Heart left ventricle (tissue), 16 donors: ENCODE results near the gene FAAP20. TPM values are rescaled to one million over a fixed set of nuclear protein-coding genes. Genes with fewer than 3 reads are reported as not detected.

Experiments used
- ATAC-seq, 4 donors: fragments of 200-7000 bp; cut with Tn5 transposase; one replicate each; pipeline ENCODE4 v1.9.1; 2020 to 2022; ENCODE audit warnings: moderate library complexity in 4 of 4, mild to moderate bottlenecking in 3 of 4, moderate number of reproducible peaks in 1 of 4
- DNase-seq, 5 donors: peaks; one replicate each; pipeline ENCODE4 v3.0.0-alpha.2; 2020
- H3K27ac ChIP-seq, 12 donors: fragments of 200-600 bp; sonication (generic) in 4 of 12; one replicate each; pipeline versions ENCODE4 v1.5.0 to v1.8.0; 2016 to 2022; ENCODE audit warnings: mild to moderate bottlenecking in 2 of 12
- H3K27me3 ChIP-seq, 9 donors: fragments of 200-600 bp; sonication (generic) in 2 of 9; one replicate each; pipeline versions ENCODE4 v1.5.1 to v1.8.0; 2016 to 2022; ENCODE audit warnings: mild to moderate bottlenecking in 3 of 9
- H3K36me3 ChIP-seq, 9 donors: fragments of 200-600 bp; sonication (generic) in 2 of 9; one replicate each; pipeline versions ENCODE4 v1.5.0 to v1.8.0; 2018 to 2022; ENCODE audit warnings: mild to moderate bottlenecking in 2 of 9
- H3K4me1 ChIP-seq, 12 donors: fragments of 200-600 bp; sonication (generic) in 4 of 12; one replicate each; pipeline versions ENCODE4 v1.5.0 to v1.8.0; 2016 to 2022; ENCODE audit warnings: mild to moderate bottlenecking in 3 of 12
- H3K4me3 ChIP-seq, 12 donors: fragments of 200-600 bp; sonication (generic) in 4 of 12; one replicate each; pipeline versions ENCODE4 v1.5.0 to v1.8.0; 2017 to 2022; ENCODE audit warnings: mild to moderate bottlenecking in 9 of 12, moderate library complexity in 4 of 12
- H3K9me3 ChIP-seq, 12 donors: fragments of 200-600 bp; sonication (generic) in 4 of 12; one replicate each; pipeline versions ENCODE4 v1.5.0 to v1.8.0; 2016 to 2022; ENCODE audit warnings: mild to moderate bottlenecking in 1 of 12
- POLR2A ChIP-seq, 2 donors: fragments of 450-650 bp; IDR thresholded peaks; one replicate each; pipeline ENCODE4 v1.6.1; 2017; ENCODE audit warnings: antibody characterized with exemption in 2 of 2, mild to moderate bottlenecking in 2 of 2, moderate library complexity in 2 of 2
- WGBS, 4 donors: extraction: QIAGEN DNeasy Blood & Tissue Kit in 2 of 4; methylation state at CpG; one replicate each; pipeline versions ENCODE4 v1.1.5 to v1.1.7; 2013 to 2018; 5-methylcytosine and 5-hydroxymethylcytosine counted together
- intact Hi-C, 10 donors: fragments of 100-400 bp; cut with DNase I; formaldehyde crosslinking; loops; one replicate each; pipeline versions ENCODE4 v1.11.1 to v1.14.2; 2022
- polyA plus RNA-seq, 2 donors: library from polyadenylated mRNA; stranded (reverse); fragments of 200-250 nt; gene quantifications; one replicate each; pipeline ENCODE4 v1.2.3, GENCODE V29; 2013
- total RNA-seq, 9 donors: library from RNA; depleted of rRNA in 2 of 9; stranded (reverse); fragments of >200 nt in 2 of 9; fragmentation: NEBNext Ultra II Directional in 3 of 9; extraction: Animal tissue kit (Norgen Biotek cat#: 25700) in 3 of 9; gene quantifications; one replicate each; pipeline versions ENCODE4 v1.1.0 to v1.2.4, GENCODE V29; 2016 to 2023
- TF ChIP-seq, protein P1 (sequence below), 12 donors: fragments of 200-600 bp; sonication (generic) in 4 of 12; IDR thresholded peaks; one replicate each; pipeline versions ENCODE4 v1.5.0 to v1.8.0; 2018 to 2022; ENCODE audit warnings: antibody characterized with exemption in 12 of 12, mild to moderate bottlenecking in 5 of 12
- donor health status: ischemic (EF 13 %, LVEDD 7.1; RV severe dilation, severe dysfunction).
- donor health status: healthy with polysubstance abuse.
- donor health status: DM: no; HTN: yes; CAD: no.
- donor health status: DM: no; HTN: no; CAD: no.
- donor health status: ischemic (EF 25% LVEDD 6.9; RV normal size, moderate dysfunction).
- donor health status: ischemic (EF 25% LVEDD 5.7; RV mildly dilated, moderate dysfunction).
- donor health status: healthy.
- donor health status: DM: yes; HTN: yes; CAD: no.
- donor health status: ischemic (EF 35%, LVEDD 5.7; RV mildly dilated, moderate dysfunction).
- donor health status: nonischemic (EF 11% LVEDD 7.7; RV severe dilation, severe dysfunction).
- donor health status: DM: yes; HTN: yes; CAD: no.
- donor health status: PGD.
- donor health status: ischemic (EF 29% LVEDD 5.4; RV normal size, mild dysfunction).
- donor health status: nonischemic (EF 23%, LVEDD 6.1; RV moderate dilation, normal function).

FAAP20 gene
- total and polyA plus RNA-seq, 11 donors: 20.9 to 61.3 (median 36.6) TPM

- ATAC-seq (no peak), DNase-seq (no peak)
- Histone ChIP-seq H3K9me3 (no peaks in the 10 kb centered on the region), H3K36me3 (no peaks in the 10 kb centered on the region), H3K27me3 (no peaks in the 10 kb centered on the region), H3K27ac (no peak overlapping the region), H3K4me3 (no peak overlapping the region), H3K4me1 (no peaks in the 10 kb centered on the region)
- WGBS, 4 donors: 81 to 89% (median 84%) methylated on average over 11 to 14 of the region's 14 CpGs
- intact Hi-C loops: no loop called here
- TF ChIP-seq POLR2A (IDR thresholded peaks at IDR 0.05): no peak
- TF ChIP-seq, protein P1, sequence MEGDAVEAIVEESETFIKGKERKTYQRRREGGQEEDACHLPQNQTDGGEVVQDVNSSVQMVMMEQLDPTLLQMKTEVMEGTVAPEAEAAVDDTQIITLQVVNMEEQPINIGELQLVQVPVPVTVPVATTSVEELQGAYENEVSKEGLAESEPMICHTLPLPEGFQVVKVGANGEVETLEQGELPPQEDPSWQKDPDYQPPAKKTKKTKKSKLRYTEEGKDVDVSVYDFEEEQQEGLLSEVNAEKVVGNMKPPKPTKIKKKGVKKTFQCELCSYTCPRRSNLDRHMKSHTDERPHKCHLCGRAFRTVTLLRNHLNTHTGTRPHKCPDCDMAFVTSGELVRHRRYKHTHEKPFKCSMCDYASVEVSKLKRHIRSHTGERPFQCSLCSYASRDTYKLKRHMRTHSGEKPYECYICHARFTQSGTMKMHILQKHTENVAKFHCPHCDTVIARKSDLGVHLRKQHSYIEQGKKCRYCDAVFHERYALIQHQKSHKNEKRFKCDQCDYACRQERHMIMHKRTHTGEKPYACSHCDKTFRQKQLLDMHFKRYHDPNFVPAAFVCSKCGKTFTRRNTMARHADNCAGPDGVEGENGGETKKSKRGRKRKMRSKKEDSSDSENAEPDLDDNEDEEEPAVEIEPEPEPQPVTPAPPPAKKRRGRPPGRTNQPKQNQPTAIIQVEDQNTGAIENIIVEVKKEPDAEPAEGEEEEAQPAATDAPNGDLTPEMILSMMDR (IDR thresholded peaks at IDR 0.05): no peak
These were observed 28.3 kb downstream of the FAAP20 start for GRCh38 chr1:2166254-2166653.

GRCh38 chr1:2165646-2166045 is 28.9 kb downstream of the FAAP20 start:
- TF ChIP-seq POLR2A (IDR thresholded peaks at IDR 0.05): no peak
- no peaks in the 10 kb centered on the region for H3K4me1 ChIP-seq
- no peak overlapping the region for H3K4me3 ChIP-seq
- H3K9me3 ChIP-seq: no peaks in the 10 kb centered on the region
- WGBS, 4 donors: 86% methylated on average over 18 to 19 of the region's 19 CpGs
- no peaks in the 10 kb centered on the region for H3K27me3 ChIP-seq
- intact Hi-C loops: no loop called here
- DNase-seq (no peak), ATAC-seq (no peak)
- no peak overlapping the region for H3K27ac ChIP-seq
- no peaks in the 10 kb centered on the region for H3K36me3 ChIP-seq

- Histone ChIP-seq H3K27me3 (no peaks in the 10 kb centered on the region), H3K36me3 (no peaks in the 10 kb centered on the region), H3K9me3 (no peaks in the 10 kb centered on the region), H3K4me1 (peaks cover 0 to 4% (median 0%) of the 10 kb centered on the region in 12 donors), H3K27ac (no peak overlapping the region), H3K4me3 (no peak overlapping the region)
- intact Hi-C loops: no loop called here
- no peak for DNase-seq
- WGBS, 4 donors: 72 to 81% (median 77%) methylated on average over 5 to 7 of the region's 7 CpGs
- TF ChIP-seq, protein P1 (IDR thresholded peaks at IDR 0.05): peak in 2 of 12 donors; percentile 11 to 32
- TF ChIP-seq POLR2A (IDR thresholded peaks at IDR 0.05): no peak
- peak in 2 of 4 donors; percentile 18 to 47 for ATAC-seq
These were observed 31.4 kb downstream of the FAAP20 start for GRCh38 chr1:2163205-2163604.

DNA sequence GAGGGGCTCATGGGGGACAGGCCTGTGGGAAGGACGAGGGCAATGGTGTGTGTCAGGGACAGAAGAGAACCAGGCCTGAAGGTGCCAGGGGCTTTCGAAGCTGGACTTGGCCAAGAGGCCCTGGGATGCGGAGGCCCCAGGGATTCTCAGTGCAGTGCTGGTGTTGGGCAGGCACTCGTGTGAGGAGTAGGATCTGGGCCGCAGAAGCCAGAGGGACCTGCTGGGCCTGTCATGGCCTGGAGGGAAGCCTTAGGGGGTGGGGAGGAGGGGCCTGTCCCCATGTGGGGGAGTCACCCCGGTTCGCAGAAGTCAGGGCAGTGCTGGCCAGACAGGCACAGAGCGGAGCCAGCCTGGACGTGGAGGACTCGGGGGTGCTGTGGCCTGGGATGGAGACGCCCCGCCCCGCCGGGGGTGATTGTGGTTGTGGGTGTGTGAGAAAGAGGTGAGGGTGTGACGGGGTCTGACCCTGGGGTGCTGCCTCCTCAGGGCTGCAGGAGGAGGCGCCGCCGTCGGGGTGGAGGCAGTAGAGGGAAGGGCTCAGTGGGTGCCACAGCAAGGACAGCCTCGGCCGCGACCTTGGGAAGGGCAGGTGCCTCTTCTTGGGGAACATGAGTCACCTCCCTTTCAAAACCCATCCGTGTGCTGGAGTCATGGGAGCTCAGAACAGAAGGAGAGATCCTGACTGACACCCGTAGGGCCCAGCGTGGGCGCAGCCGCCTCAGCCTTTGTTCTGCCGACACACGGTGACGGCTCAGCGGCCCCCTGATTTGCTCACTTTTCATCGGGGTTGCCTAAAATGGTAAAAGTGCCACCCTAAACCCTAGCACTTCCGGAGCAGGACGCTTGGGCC is 33.9 kb downstream of the FAAP20 start:
- H3K27ac ChIP-seq: no peak overlapping the region
- H3K4me3 ChIP-seq: no peak overlapping the region
- H3K36me3 ChIP-seq: no peaks in the 10 kb centered on the region
- H3K9me3 ChIP-seq: no peaks in the 10 kb centered on the region
- DNase-seq: no peak
- intact Hi-C loops: no loop called here
- 88 to 93% (median 92%) methylated on average over 30 to 34 of the region's 34 CpGs for WGBS, 4 donors
- H3K4me1 ChIP-seq: peaks cover 0 to 9% (median 0%) of the 10 kb centered on the region in 12 donors
- ATAC-seq: no peak
- no peaks in the 10 kb centered on the region for H3K27me3 ChIP-seq
- TF ChIP-seq POLR2A (IDR thresholded peaks at IDR 0.05): no peak
- TF ChIP-seq, protein P1 (IDR thresholded peaks at IDR 0.05): no peak
